ENCODE results near the gene TMEM229B.

- TF ChIP-seq CTCF (IDR thresholded peaks at IDR 0.05 in 2 of 3, conservative IDR thresholded peaks at IDR 0.05 in 1 of 3; ENCODE audit: borderline replicate concordance in 1 of 3, insufficient read depth in 1 of 3, low read depth in 2 of 3, low read length in 2 of 3) (no peak), EZH2 (IDR thresholded peaks at IDR 0.05) (no peak), SIN3A (IDR thresholded peaks at IDR 0.05; ENCODE audit: low read depth) (no peak), JUND (IDR thresholded peaks at IDR 0.05) (no peak), CEBPB (IDR thresholded peaks at IDR 0.05; ENCODE audit: low read depth) (no peak), RAD21 (IDR thresholded peaks at IDR 0.05; ENCODE audit: low read depth) (no peak), POLR2A (IDR thresholded peaks at IDR 0.05; ENCODE audit: borderline replicate concordance, extremely low read depth, insufficient read depth, insufficient read length) (no peak), REST (IDR thresholded peaks at IDR 0.05; ENCODE audit: low read depth) (no peak)
Measured at GRCh38 chr14:67464879-67465278, 23.6 kb downstream of the TMEM229B start.

Data from HCT116 (cell line).